ENCODE results near the gene CSH2.

The CSH2 gene

GRCh38 chr17:63840591-63841349, 32.7 kb downstream of the CSH2 start:
- Histone ChIP-seq H3F3A (ENCODE audit: insufficient read depth) (peaks cover 17% of the 10 kb centered on the region), H3K79me2 (ENCODE audit: insufficient read depth, low read length) (peaks cover 57% of the 10 kb centered on the region), H3K9ac (ENCODE audit: low read length) (peak overlapping the region; percentile 91), H3K36me3 (ENCODE audit: low read length) (no peaks in the 10 kb centered on the region), H3K27me3 (ENCODE audit: low read length) (no peaks in the 10 kb centered on the region), H2AFZ (ENCODE audit: low read depth, low read length, severe bottlenecking) (no peak overlapping the region), H3K9me3 (ENCODE audit: insufficient read depth, low read length) (no peaks in the 10 kb centered on the region), H3K4me2 (ENCODE audit: low read depth, low read length, poor library complexity, severe bottlenecking) (peak overlapping the region; percentile 88), H3K4me3 (ENCODE audit: insufficient read depth, low read length, poor library complexity, severe bottlenecking) (peak overlapping the region; percentile 83), H3K27ac (ENCODE audit: low read depth, low read length) (peak overlapping the region; percentile 79), H4K20me1 (ENCODE audit: low read depth, low read length) (no peaks in the 10 kb centered on the region; the same call in 1 of the 2 replicates), H3K9me2 (replicated peaks; ENCODE audit: insufficient read depth, low read length) (no peaks in the 10 kb centered on the region)
- TF ChIP-seq, protein P1, sequence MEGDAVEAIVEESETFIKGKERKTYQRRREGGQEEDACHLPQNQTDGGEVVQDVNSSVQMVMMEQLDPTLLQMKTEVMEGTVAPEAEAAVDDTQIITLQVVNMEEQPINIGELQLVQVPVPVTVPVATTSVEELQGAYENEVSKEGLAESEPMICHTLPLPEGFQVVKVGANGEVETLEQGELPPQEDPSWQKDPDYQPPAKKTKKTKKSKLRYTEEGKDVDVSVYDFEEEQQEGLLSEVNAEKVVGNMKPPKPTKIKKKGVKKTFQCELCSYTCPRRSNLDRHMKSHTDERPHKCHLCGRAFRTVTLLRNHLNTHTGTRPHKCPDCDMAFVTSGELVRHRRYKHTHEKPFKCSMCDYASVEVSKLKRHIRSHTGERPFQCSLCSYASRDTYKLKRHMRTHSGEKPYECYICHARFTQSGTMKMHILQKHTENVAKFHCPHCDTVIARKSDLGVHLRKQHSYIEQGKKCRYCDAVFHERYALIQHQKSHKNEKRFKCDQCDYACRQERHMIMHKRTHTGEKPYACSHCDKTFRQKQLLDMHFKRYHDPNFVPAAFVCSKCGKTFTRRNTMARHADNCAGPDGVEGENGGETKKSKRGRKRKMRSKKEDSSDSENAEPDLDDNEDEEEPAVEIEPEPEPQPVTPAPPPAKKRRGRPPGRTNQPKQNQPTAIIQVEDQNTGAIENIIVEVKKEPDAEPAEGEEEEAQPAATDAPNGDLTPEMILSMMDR (IDR thresholded peaks at IDR 0.05; ENCODE audit: insufficient read depth, low read length, poor library complexity, severe bottlenecking): no peak
- no peak for TF ChIP-seq EZH2phosphoT487 (conservative IDR thresholded peaks at IDR 0.05; ENCODE audit: low read length)

DNA sequence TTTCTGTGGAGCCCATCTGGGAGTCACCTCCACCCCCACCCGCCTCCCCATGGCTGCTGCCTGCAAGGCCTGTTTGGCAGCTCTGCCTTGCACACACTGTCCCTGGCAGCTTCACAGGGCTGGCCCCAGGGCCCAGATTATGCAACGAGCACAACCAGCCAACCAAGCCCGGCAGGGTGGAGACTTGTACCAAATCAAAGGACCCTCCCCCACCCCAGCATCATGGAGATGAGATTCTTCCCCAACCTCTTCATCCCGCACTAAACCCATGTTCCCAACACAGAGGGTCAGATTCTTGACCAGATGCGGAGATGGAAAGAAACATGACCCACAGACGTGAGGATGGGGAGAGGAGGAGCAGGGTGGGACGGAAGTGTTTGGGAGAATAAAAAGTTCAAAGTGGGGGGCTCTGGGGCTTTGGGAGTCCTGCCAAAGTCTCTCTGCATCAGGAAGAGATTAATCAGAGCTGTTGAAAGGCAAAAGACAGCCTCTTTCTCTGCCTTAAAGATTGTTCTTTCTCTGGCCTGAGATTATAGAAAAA, 34.8 kb downstream of the CSH2 start:
- Histone ChIP-seq H3K4me2 (ENCODE audit: low read depth, low read length, poor library complexity, severe bottlenecking) (peak overlapping the region; percentile 44), H3K27ac (ENCODE audit: low read depth, low read length) (no peak overlapping the region), H3K9ac (ENCODE audit: low read length) (peak overlapping the region; percentile 12; the same call in 1 of the 2 replicates), H3K79me2 (ENCODE audit: insufficient read depth, low read length) (peaks cover 57% of the 10 kb centered on the region), H2AFZ (ENCODE audit: low read depth, low read length, severe bottlenecking) (no peak overlapping the region), H3K9me2 (replicated peaks; ENCODE audit: insufficient read depth, low read length) (no peaks in the 10 kb centered on the region), H3F3A (ENCODE audit: insufficient read depth) (peaks cover 11% of the 10 kb centered on the region), H4K20me1 (ENCODE audit: low read depth, low read length) (no peaks in the 10 kb centered on the region; the same call in 1 of the 2 replicates), H3K9me3 (ENCODE audit: insufficient read depth, low read length) (no peaks in the 10 kb centered on the region), H3K36me3 (ENCODE audit: low read length) (no peaks in the 10 kb centered on the region), H3K27me3 (ENCODE audit: low read length) (no peaks in the 10 kb centered on the region), H3K4me3 (ENCODE audit: insufficient read depth, low read length, poor library complexity, severe bottlenecking) (no peak overlapping the region)
- TF ChIP-seq EZH2phosphoT487 (conservative IDR thresholded peaks at IDR 0.05; ENCODE audit: low read length): no peak
- TF ChIP-seq, protein P1 (IDR thresholded peaks at IDR 0.05; ENCODE audit: insufficient read depth, low read length, poor library complexity, severe bottlenecking): no peak

- Histone ChIP-seq H4K20me1 (ENCODE audit: low read depth, low read length) (no peaks in the 10 kb centered on the region; the same call in 1 of the 2 replicates), H3K79me2 (ENCODE audit: insufficient read depth, low read length) (peaks cover 57% of the 10 kb centered on the region), H3K27ac (ENCODE audit: low read depth, low read length) (no peak overlapping the region)
Observed at GRCh38 chr17:63837962-63838600, 35.4 kb downstream of the CSH2 start.

More at GRCh38 chr17:63837962-63838600, 35.4 kb downstream of the CSH2 start:
- Histone ChIP-seq H3K36me3 (ENCODE audit: low read length) (no peaks in the 10 kb centered on the region), H3F3A (ENCODE audit: insufficient read depth) (peaks cover 5% of the 10 kb centered on the region), H2AFZ (ENCODE audit: low read depth, low read length, severe bottlenecking) (no peak overlapping the region), H3K9ac (ENCODE audit: low read length) (no peak overlapping the region), H3K9me2 (replicated peaks; ENCODE audit: insufficient read depth, low read length) (no peaks in the 10 kb centered on the region), H3K4me2 (ENCODE audit: low read depth, low read length, poor library complexity, severe bottlenecking) (no peak overlapping the region), H3K27me3 (ENCODE audit: low read length) (no peaks in the 10 kb centered on the region), H3K4me3 (ENCODE audit: insufficient read depth, low read length, poor library complexity, severe bottlenecking) (no peak overlapping the region), H3K9me3 (ENCODE audit: insufficient read depth, low read length) (no peaks in the 10 kb centered on the region)
- TF ChIP-seq, protein P1 (IDR thresholded peaks at IDR 0.05; ENCODE audit: insufficient read depth, low read length, poor library complexity, severe bottlenecking): no peak
- TF ChIP-seq EZH2phosphoT487 (conservative IDR thresholded peaks at IDR 0.05; ENCODE audit: low read length): no peak
